GM13976 (cell line): Measurements from ENCODE around the gene CCDC27.

Experiments
- DNase-seq: peaks from one replicate; pipeline ENCODE4 v3.0.0; 2012; ENCODE audit warnings: low spot score
- in situ Hi-C: fragments of 300-500 bp; cut with MboI; formaldehyde crosslinking; loops from one replicate; pipeline ENCODE4 v1.12.0; 2022; ENCODE audit warnings: low sequenced_read_pairs, mixed read lengths, inconsistent platforms; ENCODE audit not compliant: unreplicated experiment
- TF ChIP-seq, protein P1 (sequence below): IDR thresholded peaks from 2 replicates; pipeline ENCODE4 v1.5.1; 2012; ENCODE audit warnings: borderline replicate concordance, mild to moderate bottlenecking; ENCODE audit not compliant: insufficient read depth; ENCODE audit errors: extremely low read depth, missing control alignments, control extremely low read depth

Gene CCDC27

GRCh38 chr1:3750741-3751140 lies 1.5 kb upstream of the CCDC27 start:
- DNase-seq, result no peak
- in situ Hi-C loops, result no loop called here
- TF ChIP-seq, protein P1, sequence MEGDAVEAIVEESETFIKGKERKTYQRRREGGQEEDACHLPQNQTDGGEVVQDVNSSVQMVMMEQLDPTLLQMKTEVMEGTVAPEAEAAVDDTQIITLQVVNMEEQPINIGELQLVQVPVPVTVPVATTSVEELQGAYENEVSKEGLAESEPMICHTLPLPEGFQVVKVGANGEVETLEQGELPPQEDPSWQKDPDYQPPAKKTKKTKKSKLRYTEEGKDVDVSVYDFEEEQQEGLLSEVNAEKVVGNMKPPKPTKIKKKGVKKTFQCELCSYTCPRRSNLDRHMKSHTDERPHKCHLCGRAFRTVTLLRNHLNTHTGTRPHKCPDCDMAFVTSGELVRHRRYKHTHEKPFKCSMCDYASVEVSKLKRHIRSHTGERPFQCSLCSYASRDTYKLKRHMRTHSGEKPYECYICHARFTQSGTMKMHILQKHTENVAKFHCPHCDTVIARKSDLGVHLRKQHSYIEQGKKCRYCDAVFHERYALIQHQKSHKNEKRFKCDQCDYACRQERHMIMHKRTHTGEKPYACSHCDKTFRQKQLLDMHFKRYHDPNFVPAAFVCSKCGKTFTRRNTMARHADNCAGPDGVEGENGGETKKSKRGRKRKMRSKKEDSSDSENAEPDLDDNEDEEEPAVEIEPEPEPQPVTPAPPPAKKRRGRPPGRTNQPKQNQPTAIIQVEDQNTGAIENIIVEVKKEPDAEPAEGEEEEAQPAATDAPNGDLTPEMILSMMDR, result no peak

GRCh38 chr1:3753656-3754454 lies 1.6 kb downstream of the CCDC27 start:
- TF ChIP-seq, protein P1, result no peak
- in situ Hi-C loops, result no loop called here
- no peak for DNase-seq

- in situ Hi-C loops, result no loop called here
- no peak for DNase-seq
- TF ChIP-seq, protein P1, result no peak
Measured at GRCh38 chr1:3756394-3756793, 4.1 kb downstream of the CCDC27 start.

GRCh38 chr1:3759164-3759563 lies 6.9 kb downstream of the CCDC27 start:
- TF ChIP-seq, protein P1, result no peak
- in situ Hi-C loops, result no loop called here
- no peak for DNase-seq

GRCh38 chr1:3759796-3760195 lies 7.5 kb downstream of the CCDC27 start:
- TF ChIP-seq, protein P1, result no peak
- in situ Hi-C loops, result no loop called here
- no peak for DNase-seq

- in situ Hi-C loops, result no loop called here
- TF ChIP-seq, protein P1, result no peak
- DNase-seq, result no peak
Measured at GRCh38 chr1:3761296-3762010, 9.2 kb downstream of the CCDC27 start.
